Stimulated activated CD4-positive, alpha-beta T cell treated with anti-CD3 and anti-CD28 coated beads, Interleukin-12 subunit alpha, Interleukin-12 subunit beta, amount 100 ng/mL, for 48 hours (primary cell): Measurements from ENCODE around the gene SKOR2.
"Not testable (repeated sequence)": the region's sequence is repeated elsewhere in the genome, so short reads cannot be mapped to it uniquely, and the experiment has no call there.

Experiments
- DNase-seq, 3 donors: peaks; one replicate each; pipeline ENCODE4 v3.0.0-alpha.2; 2020; ENCODE audit warnings: low read depth in 2 of 3, low spot score in 1 of 3

Gene SKOR2

DNA sequence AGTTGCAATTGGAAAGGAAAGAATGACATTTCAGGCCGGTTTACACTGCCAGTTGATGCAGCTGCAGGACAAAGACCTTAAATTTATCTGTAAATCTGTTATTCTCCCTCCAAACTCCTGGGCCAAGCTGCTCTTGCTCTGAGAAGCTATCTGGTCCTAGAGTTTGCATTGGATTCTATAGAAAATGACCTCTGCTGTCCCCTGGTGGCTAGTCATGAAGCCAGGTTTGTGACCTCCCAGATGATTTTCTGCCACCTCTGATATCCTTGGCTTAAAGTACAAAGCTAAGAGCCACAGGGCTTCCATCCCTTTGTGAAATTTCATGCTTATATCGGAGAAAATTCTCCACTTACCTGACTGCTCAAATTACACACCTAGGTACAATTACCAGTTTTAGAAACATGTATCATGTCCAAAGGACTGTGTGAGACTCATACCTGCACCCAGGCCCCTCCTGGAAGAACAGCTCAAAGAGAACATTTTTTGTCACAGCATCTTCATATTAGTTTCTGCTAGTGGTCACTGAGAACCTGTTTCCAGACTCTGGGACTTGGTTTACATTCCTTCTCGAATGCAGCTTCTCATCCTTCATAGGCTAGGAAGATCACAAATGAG is 46.4 kb downstream of the SKOR2 start:
- DNase-seq: peak in 2 of 3 donors; percentile 20 to 30

GRCh38 chr18:47203626-47204464 is 47.6 kb downstream of the SKOR2 start:
- no peak for DNase-seq

GRCh38 chr18:47195961-47196360 is 55.5 kb downstream of the SKOR2 start:
- DNase-seq: not testable (repeated sequence)

GRCh38 chr18:47191961-47192360 is 59.5 kb downstream of the SKOR2 start:
- no peak for DNase-seq

DNA sequence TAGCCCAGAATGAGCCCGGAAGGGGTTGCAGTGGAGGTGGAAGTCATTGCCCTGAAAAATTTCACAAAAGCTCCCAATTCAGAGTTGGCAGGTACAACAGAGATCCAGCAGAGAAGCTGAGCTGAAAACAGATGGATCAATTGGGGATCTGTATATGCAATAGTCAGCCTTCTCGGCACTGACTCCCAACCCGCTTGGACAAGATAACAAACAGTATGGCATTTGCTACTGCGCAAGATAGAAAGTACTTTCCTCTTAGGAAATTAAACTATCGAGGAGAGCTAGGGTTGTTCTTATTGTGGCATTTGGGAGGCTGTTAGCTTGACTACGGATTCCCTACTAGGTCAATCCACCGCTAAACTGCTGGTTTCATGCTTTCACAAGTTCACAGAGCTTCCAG is 63.7 kb downstream of the SKOR2 start:
- DNase-seq: no peak

DNA sequence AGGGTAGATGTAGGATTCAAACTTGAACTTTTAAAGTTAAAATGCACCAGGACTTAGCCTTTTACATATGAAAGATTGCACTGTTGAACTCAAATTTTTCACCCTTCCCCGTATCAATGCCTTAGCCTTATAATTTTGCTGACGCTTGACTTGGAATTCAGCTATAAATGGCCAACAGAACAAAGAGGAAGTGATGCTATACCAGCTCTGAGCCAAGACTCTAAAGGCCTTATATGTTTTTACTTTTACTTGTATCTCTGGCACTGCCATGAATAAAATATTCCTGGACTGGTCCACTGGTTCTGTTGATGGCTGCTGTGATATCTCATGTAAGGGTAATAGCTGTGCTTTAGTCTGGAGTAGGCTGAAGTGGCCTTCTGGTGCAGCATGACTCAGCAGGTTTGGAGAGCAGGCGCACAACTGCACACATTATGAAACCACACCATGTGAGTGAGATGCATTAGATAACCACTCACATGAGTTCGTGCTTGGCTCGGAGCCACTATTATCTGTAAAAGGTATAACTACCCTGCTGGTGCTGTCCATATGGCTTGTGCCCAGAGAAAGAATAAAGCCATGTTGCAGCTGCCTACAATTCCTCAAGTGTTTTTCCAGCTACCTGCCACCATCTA is 66.9 kb downstream of the SKOR2 start:
- DNase-seq: no peak

- DNase-seq: not testable (repeated sequence)
These were observed 69.3 kb downstream of the SKOR2 start for GRCh38 chr18:47182156-47182555.

DNA sequence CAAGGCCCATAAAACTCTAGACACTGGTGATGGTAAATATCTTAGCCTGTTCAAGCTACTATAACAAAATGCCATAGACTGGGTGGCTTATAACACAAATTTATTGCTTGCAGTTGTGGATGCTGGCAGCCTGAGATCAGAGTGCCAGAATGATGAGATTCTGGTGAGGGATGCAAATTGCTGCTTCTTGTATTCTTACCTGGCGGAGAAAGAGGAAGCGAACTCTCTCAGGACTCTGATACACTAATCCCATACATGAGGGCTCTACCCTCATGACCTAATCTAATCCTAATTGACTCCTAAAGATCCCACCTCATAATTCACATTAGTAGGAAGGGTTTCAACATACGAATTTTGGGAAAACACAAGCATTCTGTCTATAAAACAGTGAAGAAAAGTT is 70.7 kb downstream of the SKOR2 start:
- DNase-seq: no peak

DNA sequence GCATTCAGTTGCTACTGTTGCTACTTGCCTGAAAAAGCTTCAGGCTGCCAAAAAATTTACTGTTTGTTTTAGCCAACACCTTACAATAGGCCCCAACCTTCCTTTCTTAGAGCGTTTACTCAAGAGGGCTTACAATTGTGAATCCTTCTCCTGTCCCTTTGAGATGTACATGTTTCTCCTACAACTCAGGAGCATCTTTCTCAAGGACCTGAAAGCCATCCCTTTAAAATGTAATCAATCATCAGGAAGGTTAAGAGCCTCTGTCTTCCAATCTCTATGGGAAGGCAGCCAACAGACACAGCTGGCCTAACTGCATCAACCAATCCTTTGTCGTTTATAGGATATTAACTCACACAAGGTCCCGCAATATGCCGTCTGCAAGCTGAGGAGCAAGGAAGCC is 71.9 kb downstream of the SKOR2 start:
- no peak for DNase-seq

- DNase-seq: peak; percentile 81 to 90 (median 86)
These were observed 75.4 kb downstream of the SKOR2 start, which contains the start of gene IER3IP1 for GRCh38 chr18:47175898-47176575. TSS of gene IER3IP1 (minus strand) at chr18:47176364. CDS start at chr18:47176277, 87 bp downstream.

DNA sequence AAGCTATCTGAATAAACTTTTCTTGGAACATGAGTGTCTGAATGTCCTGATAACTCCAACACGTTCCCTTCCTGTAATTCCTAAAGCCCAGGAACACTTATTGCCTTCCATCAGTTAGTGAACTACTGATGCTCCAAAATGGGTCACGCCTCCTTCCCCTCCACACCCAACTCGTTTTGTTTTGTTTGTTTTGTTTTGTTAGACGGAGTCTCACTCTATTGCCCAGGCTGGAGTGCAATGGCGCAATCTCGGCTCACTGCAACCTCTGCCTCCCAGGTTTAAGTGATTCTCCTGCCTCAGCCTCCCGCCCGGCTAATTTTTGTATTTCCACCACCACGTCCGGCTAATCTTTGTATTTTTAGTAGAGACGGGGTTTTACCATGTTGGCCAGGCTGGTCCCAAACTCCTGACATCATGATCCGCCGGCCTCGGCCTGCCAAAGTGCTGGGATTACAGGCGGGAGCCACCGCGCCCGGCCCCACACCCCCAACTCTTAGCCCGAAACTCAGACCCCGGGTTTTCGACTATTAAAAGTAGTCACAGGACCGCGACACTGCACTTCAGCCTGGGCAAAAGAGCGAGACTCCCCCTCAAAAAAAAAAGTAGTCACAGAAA is 76.1 kb downstream of the SKOR2 start:
- no peak for DNase-seq

DNA sequence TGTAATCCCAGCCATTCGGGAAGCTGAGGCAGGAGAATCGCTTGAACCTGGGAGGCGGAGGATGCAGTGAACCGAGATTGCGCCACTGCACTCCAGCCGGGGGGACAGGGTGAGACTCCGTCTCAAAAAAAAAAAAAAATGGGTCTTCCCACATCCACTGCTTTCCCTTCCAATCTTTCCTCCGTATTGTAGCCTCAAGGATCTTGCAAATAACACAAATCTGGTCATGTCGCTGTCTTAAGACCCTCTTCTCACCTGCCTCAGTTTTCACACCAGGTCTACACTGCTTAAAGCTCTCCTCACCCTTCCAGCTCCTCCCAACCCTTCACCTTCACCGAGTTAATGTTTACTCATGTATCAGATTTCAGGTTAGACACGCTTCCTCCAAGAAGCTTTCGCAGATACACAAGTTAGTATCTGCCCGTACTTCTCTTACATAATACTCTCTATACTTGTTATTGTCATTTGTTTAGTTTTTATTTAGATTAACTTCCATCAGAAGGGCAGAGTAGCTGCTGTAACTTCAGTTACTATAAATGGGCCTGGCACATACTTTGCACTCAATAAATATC is 76.8 kb downstream of the SKOR2 start:
- DNase-seq: no peak

DNA sequence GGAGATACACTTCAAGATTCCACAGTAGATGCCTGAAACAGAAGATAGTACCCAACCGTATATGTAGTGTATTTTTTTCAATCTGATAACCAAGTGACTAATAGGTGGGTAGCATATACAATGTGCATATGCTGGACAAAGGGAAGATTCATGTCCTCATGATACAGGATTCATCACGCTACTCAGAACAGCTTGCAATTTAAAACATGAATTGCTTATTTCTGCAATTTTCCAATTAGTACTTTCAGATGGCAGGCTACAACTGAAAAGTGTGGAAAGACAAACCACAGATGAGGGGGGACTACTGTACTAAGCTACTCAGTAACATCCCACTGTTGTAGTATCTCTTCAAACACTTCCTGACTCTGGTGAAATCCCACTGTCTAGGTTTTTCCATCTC is 79.0 kb downstream of the SKOR2 start:
- no peak for DNase-seq

DNA sequence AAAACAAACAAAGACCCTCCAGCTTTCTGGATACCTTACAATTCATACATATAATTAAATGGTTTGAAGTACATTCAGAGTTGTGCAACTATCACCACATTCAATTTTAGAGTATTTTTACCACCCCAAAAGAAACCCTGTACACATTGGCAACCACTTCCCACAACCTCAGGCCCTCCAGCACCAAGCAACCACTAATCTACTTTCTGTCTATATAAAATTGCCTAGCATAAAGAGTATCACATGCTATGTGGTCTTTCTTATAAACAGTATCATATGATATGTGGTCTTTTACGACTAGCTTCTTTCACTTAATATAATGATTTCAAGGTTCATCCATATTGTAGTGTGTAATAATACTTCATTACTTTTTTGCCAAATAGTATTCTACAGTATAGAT is 82.5 kb downstream of the SKOR2 start:
- no peak for DNase-seq

DNA sequence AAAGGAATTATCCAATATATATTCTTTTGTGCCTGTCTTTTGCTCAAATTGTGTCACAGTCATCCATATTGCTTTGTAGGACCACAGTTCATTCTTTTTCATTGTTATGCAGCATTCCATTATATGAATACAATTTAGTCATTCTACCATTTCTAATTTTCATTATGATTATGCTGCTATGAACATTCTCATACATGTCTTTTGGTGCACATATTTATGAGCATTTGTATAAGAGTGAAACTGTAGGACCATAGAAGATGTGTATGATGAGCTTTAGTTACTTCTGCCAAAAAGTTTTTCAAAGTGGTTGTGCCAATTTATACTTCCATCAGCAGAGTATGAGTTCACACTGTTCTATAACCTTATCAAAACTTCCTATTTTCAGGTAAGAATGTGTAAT is 83.0 kb downstream of the SKOR2 start:
- DNase-seq: no peak

GRCh38 chr18:47166294-47166693 is 85.2 kb downstream of the SKOR2 start:
- DNase-seq: no peak

DNA sequence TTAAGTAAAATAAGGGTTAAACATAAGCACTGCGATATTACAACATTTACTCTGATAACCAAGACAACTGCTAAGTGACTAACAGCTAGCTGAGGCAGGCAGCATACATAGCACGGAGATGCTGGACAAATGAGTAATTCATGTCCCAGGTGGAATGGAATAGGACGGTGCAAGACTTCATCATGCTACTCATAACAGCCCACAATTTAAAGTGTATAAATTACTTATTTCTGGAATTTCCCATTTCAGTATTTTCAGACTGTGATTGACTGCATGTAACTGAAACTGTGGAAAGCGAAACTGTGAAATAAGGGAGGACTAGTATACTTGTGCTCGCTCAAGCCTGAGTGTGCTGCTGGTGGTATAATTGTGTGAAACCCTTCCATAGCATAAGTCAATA is 88.2 kb downstream of the SKOR2 start:
- DNase-seq: no peak

- DNase-seq: no peak
These were observed 91.2 kb downstream of the SKOR2 start for GRCh38 chr18:47160256-47160655.

GRCh38 chr18:47158404-47158803 is 93.1 kb downstream of the SKOR2 start:
- DNase-seq: not testable (repeated sequence)
